ENCODE results near the gene MYO7A.

GRCh38 chr11:77149716-77150392 lies 21.8 kb downstream of the MYO7A start:
- TF ChIP-seq POLR2A (IDR thresholded peaks at IDR 0.05) (no peak), CTCF (IDR thresholded peaks at IDR 0.05) (no peak), EP300 (IDR thresholded peaks at IDR 0.05) (no peak)
